ENCODE results near the gene UGP2.
"Not testable (repeated sequence)": the region's sequence is repeated elsewhere in the genome, so short reads cannot be mapped to it uniquely, and the experiment has no call there.

Gene UGP2

GRCh38 chr2:63893163-63893562 lies 51.5 kb downstream of the UGP2 start:
- DNase-seq, result no peak

- no peak for DNase-seq
Observed at GRCh38 chr2:63894167-63894566, 52.5 kb downstream of the UGP2 start.

GRCh38 chr2:63898839-63899238 lies 57.1 kb downstream of the UGP2 start:
- no peak for DNase-seq

- no peak for DNase-seq
Observed at GRCh38 chr2:63899639-63900038, 57.9 kb downstream of the UGP2 start.

- no peak for DNase-seq
Observed at GRCh38 chr2:63902149-63902548, 60.5 kb downstream of the UGP2 start.

- DNase-seq, result no peak
Observed at GRCh38 chr2:63903003-63903402, 61.3 kb downstream of the UGP2 start.

- DNase-seq, result no peak
Observed at GRCh38 chr2:63914311-63914710, 72.6 kb downstream of the UGP2 start.

- no peak for DNase-seq
Observed at GRCh38 chr2:63926815-63927214, 85.1 kb downstream of the UGP2 start.

GRCh38 chr2:63932104-63932503 lies 90.4 kb downstream of the UGP2 start:
- not testable (repeated sequence) for DNase-seq
